ENCODE data around the gene ESYT2. TPM values are rescaled to one million over a fixed set of nuclear protein-coding genes. Genes with fewer than 3 reads are reported as not detected.
A peak's percentile ranks its signal among the peaks of the same experiment; 100 is the strongest.

Gene ESYT2
- total and polyA plus RNA-seq, 9 of the 15 experiments (the other 6 are each of a cell fraction or from before 2014, with no cell fraction given): 5.8 to 86.9 (median 64.7) TPM

- CTCF ChIA-PET (ENCODE audit: low intra/inter-chr PET ratio): no interaction called here
- Histone ChIP-seq H3K4me2 (ENCODE audit: insufficient read depth, low read length) (no peak overlapping the region), H3K27me3 (ENCODE audit: control insufficient read depth in 2 of 2, insufficient read depth in 2 of 2, low read length in 2 of 2) (peaks cover 0 to 5% of the 10 kb centered on the region in 2 experiments; a peak in 1 of 5 replicates), H3K9me3 (replicated peaks; ENCODE audit: control insufficient read depth, insufficient read depth, low read depth, low read length) (no peaks in the 10 kb centered on the region), H3K9me1 (ENCODE audit: control insufficient read depth, insufficient read depth, low read length) (no peaks in the 10 kb centered on the region), H3K4me3 (no peak overlapping the region), H3K9ac (ENCODE audit: insufficient read depth in 1 of 2, low read depth in 2 of 2, low read length in 2 of 2) (0 out of 4 replicates have a peak overlapping the region, but pooled peaks of 1 of the 2 experiments have one; percentile 62), H3K79me2 (ENCODE audit: control insufficient read depth, insufficient read depth, low read length) (no peaks in the 10 kb centered on the region), H3K4me1 (replicated peaks in 1 of 2; ENCODE audit: control insufficient read depth in 2 of 2, insufficient read depth in 2 of 2, low read length in 2 of 2) (peaks cover 5% of the 10 kb centered on the region in 2 experiments; a peak in 4 of 5 replicates), H3K36me3 (ENCODE audit: control insufficient read depth, insufficient read depth, low read length) (no peaks in the 10 kb centered on the region), H3K27ac (ENCODE audit: extremely low read depth, low read depth, low read length) (no peak overlapping the region), H4K20me1 (replicated peaks; ENCODE audit: control insufficient read depth, insufficient read depth, low read length) (no peaks in the 10 kb centered on the region), H2AFZ (ENCODE audit: low read depth, low read length) (0 out of 2 replicates have a peak overlapping the region, but pooled peaks have one; percentile 60)
- DNase-seq (ENCODE audit: extremely low read depth in 1 of 4, low spot score in 3 of 4): no peak
- ATAC-seq: peak; percentile 8; the same call in 2 of the 3 replicates
- in situ Hi-C loops (cut with MboI): no loop called here
- no TSS peak for BruUV-seq (replicated peaks)
- TF ChIP-seq CBFB (CRISPR knock-in tag; IDR thresholded peaks at IDR 0.05) (no peak), SAFB2 (IDR thresholded peaks at IDR 0.05; ENCODE audit: borderline replicate concordance, low read depth, low read length, severe bottlenecking) (no peak), KAT8 (IDR thresholded peaks at IDR 0.05; ENCODE audit: low read depth) (no peak), ZBTB26 (CRISPR knock-in tag; IDR thresholded peaks at IDR 0.05) (no peak), SOX6 (IDR thresholded peaks at IDR 0.05) (no peak), BRF1 (IDR thresholded peaks at IDR 0.05; ENCODE audit: borderline replicate concordance, extremely low read depth, insufficient read length) (no peak), THRB (CRISPR knock-in tag; conservative IDR thresholded peaks at IDR 0.05) (no peak), SUPT5H (IDR thresholded peaks at IDR 0.05) (no peak), ZBTB33 (CRISPR knock-in tag; IDR thresholded peaks at IDR 0.05) (no peak), JUN (IDR thresholded peaks at IDR 0.05; ENCODE audit: borderline replicate concordance, low read depth, low read length) (no peak), JUN (CRISPR knock-in tag; IDR thresholded peaks at IDR 0.05; ENCODE audit: borderline replicate concordance) (no peak), BDP1 (IDR thresholded peaks at IDR 0.05; ENCODE audit: insufficient read depth, insufficient read length) (no peak), ZNF77 (CRISPR knock-in tag; IDR thresholded peaks at IDR 0.05) (no peak)
- intact Hi-C loops (cut with micrococcal nuclease): no loop called here
- POLR2A ChIA-PET: no interaction called here
- 55% methylated on average over 12 of the region's 12 CpGs for WGBS (ENCODE audit: insufficient coverage, low coverage, missing lambda C conversion rate)
- no peak for FAIRE-seq
These were observed 105.5 kb downstream of the ESYT2 start for GRCh38 chr7:158723714-158724385.

Measured in K562 (cell line).